ENCODE results near the gene IDH3B. TPM values are rescaled to one million over a fixed set of nuclear protein-coding genes. Genes with fewer than 3 reads are reported as not detected.

Gene IDH3B
- total and polyA plus RNA-seq, 10 donors, result 59.4 to 105 (median 84.7) TPM

DNA sequence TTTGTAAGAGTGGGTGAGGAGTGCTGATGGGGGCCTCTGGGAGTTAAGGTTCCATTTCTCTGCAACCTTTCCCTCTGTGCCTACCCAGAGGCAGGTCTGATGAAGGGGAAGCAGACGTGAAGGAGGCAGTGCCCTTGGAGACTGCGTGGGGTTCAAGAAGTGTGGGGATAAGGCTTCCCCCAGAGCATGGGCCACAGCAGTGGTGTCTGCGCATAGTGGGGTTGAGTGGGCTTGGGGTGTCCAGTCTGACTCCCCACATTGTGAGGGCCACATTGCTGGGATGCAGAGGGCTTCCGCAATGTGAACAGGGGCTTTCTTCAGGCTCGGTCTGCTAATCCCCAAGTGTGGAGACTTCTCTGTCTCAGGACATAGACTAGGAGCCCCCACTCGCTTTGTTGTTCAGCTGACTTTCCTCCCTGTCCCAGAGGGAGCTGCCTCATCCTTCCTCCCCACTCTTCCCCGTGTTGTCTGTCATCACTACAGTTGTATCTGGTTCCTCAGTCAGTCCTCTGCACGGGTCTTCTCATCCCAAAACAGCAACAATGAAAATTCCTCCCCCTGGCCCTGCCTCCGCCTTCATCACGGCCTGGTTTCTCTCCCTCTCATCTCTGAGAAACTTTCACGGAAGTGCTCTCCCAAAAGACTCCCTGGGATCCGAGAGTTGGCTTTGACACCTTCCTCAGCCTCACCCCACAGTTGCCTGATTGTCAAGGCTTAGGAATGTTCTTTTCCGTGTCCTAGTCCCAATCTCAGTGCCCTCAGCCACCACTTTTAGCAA is 31.4 kb upstream of the IDH3B start:
- no peaks in the 10 kb centered on the region for H3K36me3 ChIP-seq
- intact Hi-C loops (cut with DNase I; ENCODE audit: low total_unique reads), result no loop called here
- H3K9me3 ChIP-seq, result no peaks in the 10 kb centered on the region
- H3K27ac ChIP-seq, result no peak overlapping the region
- peaks cover 5 to 26% (median 18%) of the 10 kb centered on the region in 6 donors for H3K4me1 ChIP-seq
- peak; percentile 53 for DNase-seq
- TF ChIP-seq POLR2AphosphoS5 (IDR thresholded peaks at IDR 0.05), result no peak
- TF ChIP-seq POLR2A (IDR thresholded peaks at IDR 0.05), result no peak
- no peak for TF ChIP-seq CTCF (IDR thresholded peaks at IDR 0.05 in 8 of 11, conservative IDR thresholded peaks at IDR 0.05 in 3 of 11)
- peaks cover 0 to 83% (median 35%) of the 10 kb centered on the region in 7 donors for H3K27me3 ChIP-seq (replicated peaks in 1 of 7)
- 82 to 86% (median 83%) methylated on average over 13 of the region's 13 CpGs for WGBS, 5 donors
- H3K4me3 ChIP-seq, result no peak overlapping the region

GRCh38 chr20:2694519-2694918 is 30.5 kb upstream of the IDH3B start:
- Histone ChIP-seq H3K4me1 (peaks cover 5 to 26% (median 18%) of the 10 kb centered on the region in 6 donors), H3K27ac (no peak overlapping the region), H3K9me3 (no peaks in the 10 kb centered on the region), H3K4me3 (no peak overlapping the region), H3K27me3 (replicated peaks in 1 of 7) (peaks cover 0 to 90% (median 35%) of the 10 kb centered on the region in 7 donors), H3K36me3 (no peaks in the 10 kb centered on the region)
- TF ChIP-seq CTCF (IDR thresholded peaks at IDR 0.05 in 8 of 11, conservative IDR thresholded peaks at IDR 0.05 in 3 of 11) (no peak), POLR2A (IDR thresholded peaks at IDR 0.05) (no peak), POLR2AphosphoS5 (IDR thresholded peaks at IDR 0.05) (no peak)
- intact Hi-C loops (cut with DNase I; ENCODE audit: low total_unique reads), result no loop called here
- WGBS, 5 donors, result 44 to 59% (median 51%) methylated on average over 13 of the region's 13 CpGs
- DNase-seq, result peak; percentile 67

- no peaks in the 10 kb centered on the region for H3K9me3 ChIP-seq
- peak; percentile 47 for DNase-seq
- intact Hi-C loops (cut with DNase I; ENCODE audit: low total_unique reads), result no loop called here
- H3K4me1 ChIP-seq, result peaks cover 5 to 26% (median 18%) of the 10 kb centered on the region in 6 donors
- TF ChIP-seq CTCF (IDR thresholded peaks at IDR 0.05 in 8 of 11, conservative IDR thresholded peaks at IDR 0.05 in 3 of 11), result no peak
- TF ChIP-seq POLR2A (IDR thresholded peaks at IDR 0.05), result no peak
- TF ChIP-seq POLR2AphosphoS5 (IDR thresholded peaks at IDR 0.05), result no peak
- no peaks in the 10 kb centered on the region for H3K36me3 ChIP-seq
- no peak overlapping the region for H3K27ac ChIP-seq
- H3K4me3 ChIP-seq, result peak overlapping the region in 7 of 8 donors; percentile 12 to 76 (median 49)
- H3K27me3 ChIP-seq (replicated peaks in 1 of 7), result peaks cover 0 to 91% (median 35%) of the 10 kb centered on the region in 7 donors
- WGBS, 5 donors, result 19 to 49% (median 23%) methylated on average over 11 to 23 of the region's 23 CpGs
Measured at GRCh38 chr20:2694008-2694471, 30.0 kb upstream of the IDH3B start.

GRCh38 chr20:2693286-2694007 is 29.4 kb upstream of the IDH3B start:
- DNase-seq, result no peak
- Histone ChIP-seq H3K36me3 (no peaks in the 10 kb centered on the region), H3K4me1 (peaks cover 5 to 27% (median 18%) of the 10 kb centered on the region in 6 donors), H3K9me3 (no peaks in the 10 kb centered on the region), H3K4me3 (peak overlapping the region in 7 of 8 donors; percentile 12 to 76 (median 49)), H3K27me3 (replicated peaks in 1 of 7) (peaks cover 0 to 86% (median 35%) of the 10 kb centered on the region in 7 donors), H3K27ac (peak overlapping the region in 1 of 8 donors; percentile 80)
- 4 to 13% (median 5%) methylated on average over 16 to 89 of the region's 89 CpGs for WGBS, 5 donors
- TF ChIP-seq POLR2AphosphoS5 (IDR thresholded peaks at IDR 0.05), result no peak
- TF ChIP-seq POLR2A (IDR thresholded peaks at IDR 0.05), result no peak
- no peak for TF ChIP-seq CTCF (IDR thresholded peaks at IDR 0.05 in 8 of 11, conservative IDR thresholded peaks at IDR 0.05 in 3 of 11)
- intact Hi-C loops (cut with DNase I; ENCODE audit: low total_unique reads), result no loop called here
